ENCODE measurements around the gene LECT2.

- TF ChIP-seq CTCF (IDR thresholded peaks at IDR 0.05) (no peak), REST (IDR thresholded peaks at IDR 0.05; ENCODE audit: insufficient read depth in 1 of 2, low read depth in 2 of 2, low read length in 1 of 2) (no peak), POLR2AphosphoS5 (IDR thresholded peaks at IDR 0.05; ENCODE audit: low read depth, low read length) (no peak), SIN3A (IDR thresholded peaks at IDR 0.05; ENCODE audit: borderline replicate concordance, insufficient read depth, low read depth, low read length) (no peak)
These were observed 20.3 kb upstream of the LECT2 start for GRCh38 chr5:135975122-135975521.
